NCI-H1417 treated with DMSO at 0.1 percent for 48 hours (cell line): ENCODE data around the gene SPTBN1.

ENCODE experiments used
- DNase-seq: peaks from one replicate; lab custom pipeline; 2025; lab: John Stamatoyannopoulos, UW

Gene SPTBN1

GRCh38 chr2:54574107-54574859 is 118.2 kb downstream of the SPTBN1 start:
- DNase-seq: no peak

GRCh38 chr2:54574860-54575247 is 118.7 kb downstream of the SPTBN1 start:
- DNase-seq: no peak

- no peak for DNase-seq
Observed at GRCh38 chr2:54575379-54575888, 119.3 kb downstream of the SPTBN1 start.

GRCh38 chr2:54577035-54577434 is 120.9 kb downstream of the SPTBN1 start:
- DNase-seq: no peak

GRCh38 chr2:54577944-54578647 is 122.0 kb downstream of the SPTBN1 start:
- DNase-seq: no peak

- DNase-seq: no peak
Observed at GRCh38 chr2:54578648-54579045, 122.5 kb downstream of the SPTBN1 start.

GRCh38 chr2:54579061-54579681 is 123.0 kb downstream of the SPTBN1 start:
- no peak for DNase-seq

GRCh38 chr2:54579682-54580620 is 123.8 kb downstream of the SPTBN1 start:
- DNase-seq: no peak

GRCh38 chr2:54581326-54582039 is 125.4 kb downstream of the SPTBN1 start:
- no peak for DNase-seq

- DNase-seq: no peak
Observed at GRCh38 chr2:54582987-54583386, 126.9 kb downstream of the SPTBN1 start.

GRCh38 chr2:54584598-54584997 is 128.5 kb downstream of the SPTBN1 start:
- no peak for DNase-seq

- no peak for DNase-seq
Observed at GRCh38 chr2:54585136-54585733, 129.1 kb downstream of the SPTBN1 start.

GRCh38 chr2:54586062-54586461 is 129.9 kb downstream of the SPTBN1 start:
- no peak for DNase-seq

- DNase-seq: no peak
Observed at GRCh38 chr2:54586494-54586893, 130.4 kb downstream of the SPTBN1 start.

GRCh38 chr2:54587171-54588016 is 131.3 kb downstream of the SPTBN1 start:
- no peak for DNase-seq

- no peak for DNase-seq
Observed at GRCh38 chr2:54588244-54588899, 132.2 kb downstream of the SPTBN1 start.

GRCh38 chr2:54589038-54589339 is 132.9 kb downstream of the SPTBN1 start:
- no peak for DNase-seq

- DNase-seq: no peak
Observed at GRCh38 chr2:54589340-54590215, 133.5 kb downstream of the SPTBN1 start.
